GM21528 (cell line): ENCODE measurements around the gene WASL.
A peak's percentile ranks its signal among the peaks of the same experiment; 100 is the strongest.
"Not testable (repeated sequence)": the region's sequence is repeated elsewhere in the genome, so short reads cannot be mapped to it uniquely, and the experiment has no call there.

Experiments
- ATAC-seq: cut with Tn5 transposase; IDR thresholded peaks from one replicate; pipeline ENCODE4 v1.9.1; 2021; ENCODE audit warnings: mild to moderate bottlenecking, moderate library complexity; ENCODE audit not compliant: unreplicated experiment, low FRiP score

WASL gene

GRCh38 chr7:123748734-123749536, at the start of gene WASL:
WASL (minus strand) TSS chr7:123749003; CDS start chr7:123748734, 269 bp downstream.
- ATAC-seq = peak; percentile 86

GRCh38 chr7:123797673-123798531, 49.1 kb upstream of the WASL start:
- ATAC-seq = no peak

DNA sequence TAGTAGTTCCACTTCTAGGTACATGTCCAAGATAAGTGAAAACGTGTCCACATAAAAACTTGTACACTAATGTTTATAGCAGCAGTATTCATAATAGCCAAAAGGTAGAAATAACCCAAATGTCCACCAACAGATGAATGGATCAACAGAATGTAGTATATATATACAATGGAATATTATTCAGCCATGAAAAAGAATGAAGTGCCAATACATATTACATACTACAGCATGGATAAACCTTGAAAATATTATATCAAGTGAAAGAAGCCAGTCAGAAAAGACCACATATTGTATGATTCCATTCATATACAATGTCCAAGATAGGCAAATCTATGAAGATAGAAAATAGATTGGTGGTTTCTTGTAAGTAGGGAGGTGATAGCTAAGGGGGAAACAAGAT, 47.8 kb upstream of the WASL start:
- ATAC-seq = no peak

DNA sequence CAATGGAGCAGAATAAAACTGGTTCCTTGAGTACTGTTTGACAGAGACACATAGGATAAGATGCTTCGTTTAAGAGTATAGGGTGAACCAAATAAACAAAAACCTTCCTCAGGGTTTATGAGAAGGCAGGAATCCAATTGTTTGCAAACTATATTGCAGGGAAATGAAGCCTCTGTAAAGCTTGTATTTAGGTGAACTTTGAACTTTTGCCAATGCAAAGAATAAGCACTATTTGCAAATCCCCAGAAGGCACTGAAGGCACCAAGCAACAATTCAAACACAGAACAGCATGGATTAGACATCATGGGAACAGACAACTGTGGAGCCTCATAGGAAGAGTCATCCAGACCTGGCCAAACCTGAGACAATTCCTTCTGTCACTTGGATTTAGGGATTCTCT, 47.1 kb upstream of the WASL start:
- no peak for ATAC-seq

- not testable (repeated sequence) for ATAC-seq
Observed at GRCh38 chr7:123795116-123795515, 46.3 kb upstream of the WASL start.

- no peak for ATAC-seq
Observed at GRCh38 chr7:123792547-123792946, 43.7 kb upstream of the WASL start.

DNA sequence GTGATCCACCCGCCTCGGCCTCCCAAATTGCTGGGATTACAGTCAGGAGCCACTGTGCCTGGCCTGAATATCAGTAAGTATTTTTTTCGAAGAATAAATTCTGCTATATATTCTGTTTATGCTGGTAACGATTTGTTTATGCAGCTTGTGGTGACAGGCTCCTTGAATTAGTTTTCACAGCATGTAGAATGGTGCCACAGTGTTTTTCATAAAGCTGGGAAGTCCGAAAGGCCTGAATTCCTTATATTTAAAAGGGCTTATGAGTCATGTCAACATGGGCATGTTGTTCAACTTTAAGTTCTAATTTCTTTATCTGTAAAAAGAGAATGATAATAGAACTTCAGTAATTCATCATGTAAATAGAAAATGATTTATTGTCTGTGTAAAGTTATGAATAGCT, 42.2 kb upstream of the WASL start:
- no peak for ATAC-seq

DNA sequence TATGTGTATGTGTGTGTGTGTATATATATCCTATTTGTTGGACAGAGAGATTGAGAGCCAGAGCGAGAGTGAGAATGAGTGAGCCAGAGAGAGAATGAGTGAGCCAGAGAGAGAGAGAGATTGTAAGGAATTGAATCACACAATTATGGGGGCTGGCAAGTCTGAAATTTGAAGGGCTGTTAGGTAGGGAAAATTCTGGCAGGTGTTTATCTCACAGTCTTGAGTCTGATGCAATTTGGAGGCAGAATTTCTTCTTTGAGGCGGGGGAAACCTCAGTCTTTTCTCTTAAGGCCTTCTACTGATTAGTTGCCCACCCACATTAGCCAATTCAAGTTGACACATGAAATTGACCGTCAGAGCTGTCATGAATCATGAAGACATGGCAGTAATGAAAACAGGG, 41.0 kb upstream of the WASL start:
- ATAC-seq = no peak

DNA sequence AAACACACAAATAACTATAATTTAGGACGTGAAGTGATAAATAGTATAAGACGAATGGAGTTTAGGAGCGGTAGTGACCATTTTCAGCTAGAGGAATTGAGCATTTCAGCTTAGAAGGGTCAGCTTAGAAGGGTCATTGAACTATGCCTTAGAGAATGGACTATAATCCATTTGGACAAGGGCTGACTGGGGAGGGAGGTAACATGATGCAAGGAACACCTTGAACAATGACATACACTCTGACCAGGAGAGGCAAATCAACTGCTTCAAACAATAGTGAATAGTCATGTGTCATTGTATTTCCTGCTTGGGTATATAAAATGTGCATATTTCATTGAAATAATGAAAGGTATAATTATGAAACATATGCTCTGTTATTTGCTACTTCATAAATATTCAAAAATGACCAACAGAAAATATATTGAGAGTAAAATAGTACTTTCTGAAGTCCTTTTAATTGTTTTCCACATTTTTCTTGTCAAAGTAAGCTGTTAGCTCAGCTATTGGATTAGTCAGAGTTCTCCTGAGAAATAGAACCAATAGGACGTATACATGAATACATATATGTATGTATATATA, 40.5 kb upstream of the WASL start:
- ATAC-seq = no peak

GRCh38 chr7:123788584-123788983, 39.8 kb upstream of the WASL start:
- ATAC-seq = no peak

DNA sequence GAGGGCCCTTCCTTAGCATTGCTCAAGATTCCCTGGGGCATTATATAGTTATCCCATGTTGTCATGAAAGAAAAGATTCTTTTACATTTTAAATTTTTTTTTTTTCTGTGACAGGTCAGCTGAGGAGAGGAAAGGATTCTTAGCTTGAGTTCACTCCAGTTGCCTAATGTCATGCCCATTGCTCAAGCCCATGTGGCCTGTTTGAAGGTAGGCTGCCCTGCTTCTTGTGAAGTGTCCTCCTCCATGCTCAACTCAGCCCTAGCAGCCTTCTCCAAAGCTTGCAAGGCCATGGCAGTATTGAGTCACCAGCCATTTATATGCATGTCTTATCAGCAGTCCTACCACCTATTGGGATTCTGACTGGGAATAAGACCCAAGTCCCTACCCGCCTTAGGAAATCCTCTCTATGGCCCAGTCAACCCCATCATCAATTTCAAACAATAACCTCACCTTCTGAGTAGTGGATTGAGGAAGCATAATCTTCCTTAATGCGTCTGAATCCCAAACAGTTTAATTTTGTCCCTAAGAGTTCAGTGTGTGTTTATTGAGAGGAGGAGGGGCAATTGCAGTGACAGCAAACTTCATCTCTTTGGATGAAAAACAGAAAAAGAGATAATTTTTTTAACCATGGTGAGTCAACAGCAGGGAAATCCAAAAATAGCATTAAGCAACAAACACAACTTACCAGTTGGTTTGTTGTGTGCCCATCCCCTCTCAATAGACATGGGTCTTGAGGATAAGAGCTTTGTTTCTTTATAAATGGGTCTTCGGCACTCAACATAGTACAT, 38.6 kb upstream of the WASL start:
- ATAC-seq = no peak

GRCh38 chr7:123784263-123784662, 35.5 kb upstream of the WASL start:
- no peak for ATAC-seq

DNA sequence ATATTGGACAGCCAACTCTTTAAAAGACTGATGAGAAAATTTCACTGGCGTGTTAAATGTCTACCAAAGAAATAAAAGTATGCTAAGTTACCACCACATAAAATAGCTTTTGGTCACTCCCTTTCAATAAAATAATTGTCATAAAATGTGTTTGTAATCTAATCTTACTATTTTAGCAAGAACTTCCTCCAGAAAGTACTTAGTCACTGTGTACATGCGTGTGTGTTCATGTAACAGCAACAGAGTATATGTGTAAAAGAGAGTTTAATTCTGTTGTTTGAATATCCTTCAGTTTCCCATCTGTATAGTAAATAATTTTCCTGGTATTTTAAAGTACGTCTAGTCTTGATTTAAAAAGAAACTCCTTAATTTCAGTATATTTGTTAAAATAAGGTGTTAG, 35.0 kb upstream of the WASL start:
- ATAC-seq = no peak

- ATAC-seq = no peak
Observed at GRCh38 chr7:123782071-123782798, 33.4 kb upstream of the WASL start.

DNA sequence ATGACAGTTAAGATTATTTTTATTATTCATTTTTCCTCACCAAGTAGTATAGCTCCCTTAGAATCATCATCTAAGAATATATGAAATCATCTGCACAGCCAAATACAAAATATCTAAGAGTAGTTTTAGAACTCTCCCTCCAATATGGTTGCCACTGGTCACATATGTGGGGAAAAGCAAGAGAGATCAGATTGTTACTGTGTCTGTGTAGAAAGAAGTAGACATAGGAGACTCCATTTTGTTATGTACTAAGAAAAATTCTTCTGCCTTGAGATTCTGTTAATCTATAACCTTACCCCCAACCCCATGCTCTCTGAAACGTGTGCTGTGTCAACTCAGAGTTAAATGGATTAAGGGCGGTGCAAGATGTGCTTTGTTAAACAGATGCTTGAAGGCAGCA, 31.7 kb upstream of the WASL start:
- not testable (repeated sequence) for ATAC-seq

DNA sequence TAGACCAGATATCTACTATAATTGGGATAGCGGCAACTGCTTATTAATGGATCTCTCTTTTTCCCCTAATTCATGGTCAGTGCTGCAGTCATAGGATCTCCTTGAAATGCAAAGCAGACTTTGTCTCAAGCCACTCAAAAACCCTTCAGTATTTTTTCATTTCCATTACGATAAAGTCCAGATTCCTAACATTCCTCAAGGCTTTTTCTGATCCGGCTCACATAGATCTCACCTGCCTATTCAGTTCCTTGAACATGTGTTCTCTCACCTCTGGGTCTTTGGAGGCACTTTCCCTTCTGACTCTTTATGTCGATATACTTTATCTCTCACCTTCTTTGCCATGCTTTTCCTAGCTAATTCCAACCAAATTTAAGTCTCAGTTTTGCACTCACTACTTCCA, 25.7 kb upstream of the WASL start:
- ATAC-seq = no peak

DNA sequence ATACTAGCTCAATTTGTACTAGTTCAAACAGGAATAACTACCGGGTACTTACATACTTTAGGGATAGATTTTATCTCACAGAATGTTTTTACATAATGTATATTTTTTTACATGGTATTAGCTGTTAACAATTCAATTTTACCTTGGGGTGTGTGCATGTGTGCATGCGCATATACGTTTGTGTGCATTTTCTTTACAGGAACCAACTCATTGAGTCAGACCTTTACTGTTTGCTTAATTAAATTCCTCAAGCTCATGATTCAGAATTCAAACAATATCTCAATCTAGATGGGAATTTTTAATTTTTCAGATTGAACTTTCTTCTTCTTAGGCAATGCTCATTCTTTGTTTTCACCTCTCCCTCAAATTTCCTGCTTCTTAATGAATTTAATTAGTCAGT, 24.7 kb upstream of the WASL start:
- no peak for ATAC-seq

DNA sequence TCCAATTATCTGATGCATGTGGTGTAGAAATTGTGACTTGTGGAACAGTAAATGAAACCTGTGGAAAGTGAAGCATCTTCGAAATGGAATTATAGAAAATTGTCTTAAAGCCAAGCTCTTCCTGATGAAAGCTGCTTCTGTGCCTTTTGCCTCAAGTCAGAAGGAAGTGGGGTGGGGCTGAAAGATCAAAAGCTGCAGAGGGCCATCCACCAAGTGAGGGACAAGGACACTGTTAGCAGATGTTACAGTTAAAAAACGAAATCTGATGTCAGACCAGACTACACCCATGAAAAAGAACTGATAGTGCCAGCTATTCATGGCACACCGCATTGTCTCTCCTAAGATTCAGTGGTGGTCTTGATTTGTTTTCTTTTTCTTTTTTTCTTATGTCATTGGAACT, 23.8 kb upstream of the WASL start:
- no peak for ATAC-seq

GRCh38 chr7:123771846-123772245, 23.0 kb upstream of the WASL start:
- ATAC-seq = no peak

DNA sequence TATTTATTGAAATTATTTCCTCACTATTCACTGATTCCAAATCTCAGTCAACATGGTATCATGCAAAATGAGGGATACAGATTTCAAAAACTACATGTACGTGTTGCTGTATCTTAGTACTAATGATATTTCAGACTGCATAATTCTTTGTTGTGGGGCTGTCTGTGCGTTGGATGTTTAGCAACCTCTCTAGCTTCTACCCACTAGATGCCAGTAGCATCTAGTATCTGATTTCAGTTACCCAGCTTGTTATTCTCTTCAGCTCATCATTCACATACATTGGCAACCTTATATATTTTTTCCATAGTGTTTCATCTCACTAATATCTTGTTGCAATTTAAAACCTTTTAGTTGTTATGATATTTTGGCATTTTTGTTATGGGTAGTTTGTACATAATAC, 22.5 kb upstream of the WASL start:
- no peak for ATAC-seq
